Thyroid gland (tissue), 4 donors: ENCODE measurements around the gene GOLM1.

Source experiments
- POLR2A ChIP-seq, 2 donors: fragments of 450-650 bp; IDR thresholded peaks; one replicate each; pipeline ENCODE4 v1.6.1; 2017; ENCODE audit warnings: antibody characterized with exemption in 2 of 2, mild to moderate bottlenecking in 2 of 2, moderate library complexity in 1 of 2
- TF ChIP-seq, protein P1 (sequence below), 6 experiments: fragments of 200-600 bp in 3 of 6; fragments of 450-650 bp in 3 of 6; sonication (generic) in 3 of 6; IDR thresholded peaks; one replicate each; pipeline ENCODE4 v1.5.1; 2016 to 2019; ENCODE audit warnings: antibody characterized with exemption in 6 of 6, mild to moderate bottlenecking in 2 of 6, inconsistent platforms in 1 of 6, moderate library complexity in 1 of 6

DNA sequence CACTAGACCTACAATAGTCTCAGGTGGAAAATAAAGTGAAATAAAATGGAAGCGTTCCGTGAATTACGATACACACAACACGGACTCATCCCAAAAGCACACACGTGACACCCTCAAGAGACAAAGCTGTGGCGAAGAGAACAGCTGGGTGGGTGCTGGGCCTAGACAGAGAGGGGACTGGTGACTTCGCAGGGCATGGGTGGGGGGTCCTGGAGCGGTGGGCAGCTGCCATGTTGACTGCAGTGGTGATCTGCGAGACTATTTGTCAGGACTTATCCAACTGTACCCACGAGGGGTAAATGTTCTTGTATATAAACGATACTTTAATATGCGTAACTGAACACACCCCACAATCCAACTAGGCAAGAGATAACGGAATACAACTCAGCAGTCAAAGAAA, 52.0 kb downstream of the GOLM1 start:
- TF ChIP-seq, protein P1, sequence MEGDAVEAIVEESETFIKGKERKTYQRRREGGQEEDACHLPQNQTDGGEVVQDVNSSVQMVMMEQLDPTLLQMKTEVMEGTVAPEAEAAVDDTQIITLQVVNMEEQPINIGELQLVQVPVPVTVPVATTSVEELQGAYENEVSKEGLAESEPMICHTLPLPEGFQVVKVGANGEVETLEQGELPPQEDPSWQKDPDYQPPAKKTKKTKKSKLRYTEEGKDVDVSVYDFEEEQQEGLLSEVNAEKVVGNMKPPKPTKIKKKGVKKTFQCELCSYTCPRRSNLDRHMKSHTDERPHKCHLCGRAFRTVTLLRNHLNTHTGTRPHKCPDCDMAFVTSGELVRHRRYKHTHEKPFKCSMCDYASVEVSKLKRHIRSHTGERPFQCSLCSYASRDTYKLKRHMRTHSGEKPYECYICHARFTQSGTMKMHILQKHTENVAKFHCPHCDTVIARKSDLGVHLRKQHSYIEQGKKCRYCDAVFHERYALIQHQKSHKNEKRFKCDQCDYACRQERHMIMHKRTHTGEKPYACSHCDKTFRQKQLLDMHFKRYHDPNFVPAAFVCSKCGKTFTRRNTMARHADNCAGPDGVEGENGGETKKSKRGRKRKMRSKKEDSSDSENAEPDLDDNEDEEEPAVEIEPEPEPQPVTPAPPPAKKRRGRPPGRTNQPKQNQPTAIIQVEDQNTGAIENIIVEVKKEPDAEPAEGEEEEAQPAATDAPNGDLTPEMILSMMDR (IDR thresholded peaks at IDR 0.05): no peak
- TF ChIP-seq POLR2A (IDR thresholded peaks at IDR 0.05): no peak
